ENCODE measurements around the gene NINJ2. TPM values are rescaled to one million over a fixed set of nuclear protein-coding genes. Genes with fewer than 3 reads are reported as not detected.

Gene NINJ2
- total RNA-seq, 1 experiment from 2014 or later = 0.24 TPM

DNA sequence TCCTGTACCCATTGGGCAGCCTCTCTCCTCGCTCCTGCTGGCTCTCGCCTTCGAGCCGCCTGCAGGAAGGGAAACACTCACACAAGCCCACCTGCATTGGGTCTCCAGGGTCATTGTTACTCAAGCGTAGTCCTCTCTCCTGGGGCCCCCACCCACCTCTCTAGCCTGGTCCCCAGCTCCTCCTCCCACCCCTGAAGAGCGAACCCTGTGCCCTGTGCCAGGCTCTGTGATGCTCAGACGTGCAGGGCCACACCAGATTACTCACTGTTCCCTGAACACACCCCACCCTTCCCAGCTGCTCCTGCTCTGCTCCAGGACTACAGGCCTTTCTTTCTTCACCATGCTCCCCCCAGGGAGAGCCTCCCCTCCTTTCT lies 88.1 kb downstream of the NINJ2 start:
- Histone ChIP-seq H2BK15ac (ENCODE audit: low read depth, low read length) (no peak overlapping the region), H3K4ac (ENCODE audit: low read depth, low read length) (no peak overlapping the region), H2BK12ac (ENCODE audit: insufficient read length, low read depth, low read length) (no peak overlapping the region), H3K23ac (ENCODE audit: insufficient read length, low read depth, low read length) (no peak overlapping the region), H3K18ac (ENCODE audit: insufficient read length, low read depth, low read length) (no peak overlapping the region), H3K4me2 (ENCODE audit: insufficient read depth, insufficient read length, low read length) (no peak overlapping the region), H3K27ac (ENCODE audit: insufficient read length, low read depth, low read length) (no peak overlapping the region), H3K9me3 (ENCODE audit: control insufficient read depth, low read depth, low read length) (no peaks in the 10 kb centered on the region), H3K27me3 (ENCODE audit: insufficient read depth, low read length) (no peaks in the 10 kb centered on the region), H3K9ac (ENCODE audit: extremely low read depth, insufficient read length, low read length) (no peak overlapping the region), H2AFZ (ENCODE audit: low read length) (no peak overlapping the region), H2AK5ac (ENCODE audit: insufficient read length, low read length) (no peak overlapping the region), H4K5ac (ENCODE audit: insufficient read length, low read depth, low read length) (no peak overlapping the region), H3K79me1 (ENCODE audit: insufficient read depth, low read depth, low read length, poor library complexity, severe bottlenecking) (no peaks in the 10 kb centered on the region), H2BK5ac (ENCODE audit: insufficient read length, low read length) (no peak overlapping the region), H3K4me1 (ENCODE audit: insufficient read depth, low read length) (peaks cover 2% of the 10 kb centered on the region; the same call in 1 of the 2 replicates), H3K23me2 (ENCODE audit: insufficient read length, low read depth, low read length, poor library complexity, severe bottlenecking) (peaks cover 10% of the 10 kb centered on the region), H3K56ac (ENCODE audit: insufficient read length, low read depth, low read length) (no peak overlapping the region), H3T11ph (ENCODE audit: low read length) (no peak overlapping the region), H4K8ac (replicated peaks; ENCODE audit: insufficient read length, low read depth, low read length) (no peak overlapping the region), H4K20me1 (ENCODE audit: control insufficient read depth, insufficient read depth, insufficient read length) (no peaks in the 10 kb centered on the region), H3K79me2 (ENCODE audit: insufficient read depth, low read length) (no peaks in the 10 kb centered on the region), H2BK120ac (ENCODE audit: low read depth, low read length, poor library complexity, severe bottlenecking) (no peak overlapping the region), H3K14ac (ENCODE audit: insufficient read depth, low read length) (no peak overlapping the region), H4K91ac (ENCODE audit: insufficient read length, low read depth, low read length) (no peak overlapping the region), H2BK20ac (ENCODE audit: low read depth, low read length, poor library complexity, severe bottlenecking) (no peak overlapping the region)
- H3K4me3 Mint-ChIP-seq = no peak overlapping the region
- H3K36me3 Mint-ChIP-seq (ENCODE audit: insufficient read depth in 1 of 3, low read depth in 3 of 3) = peaks cover 0 to 2% (median 0%) of the 10 kb centered on the region in 3 experiments; a peak in 3 of 7 replicates
- H3K27ac Mint-ChIP-seq = no peak overlapping the region; a peak in 1 of 7 replicates
- TF ChIP-seq, protein P1, sequence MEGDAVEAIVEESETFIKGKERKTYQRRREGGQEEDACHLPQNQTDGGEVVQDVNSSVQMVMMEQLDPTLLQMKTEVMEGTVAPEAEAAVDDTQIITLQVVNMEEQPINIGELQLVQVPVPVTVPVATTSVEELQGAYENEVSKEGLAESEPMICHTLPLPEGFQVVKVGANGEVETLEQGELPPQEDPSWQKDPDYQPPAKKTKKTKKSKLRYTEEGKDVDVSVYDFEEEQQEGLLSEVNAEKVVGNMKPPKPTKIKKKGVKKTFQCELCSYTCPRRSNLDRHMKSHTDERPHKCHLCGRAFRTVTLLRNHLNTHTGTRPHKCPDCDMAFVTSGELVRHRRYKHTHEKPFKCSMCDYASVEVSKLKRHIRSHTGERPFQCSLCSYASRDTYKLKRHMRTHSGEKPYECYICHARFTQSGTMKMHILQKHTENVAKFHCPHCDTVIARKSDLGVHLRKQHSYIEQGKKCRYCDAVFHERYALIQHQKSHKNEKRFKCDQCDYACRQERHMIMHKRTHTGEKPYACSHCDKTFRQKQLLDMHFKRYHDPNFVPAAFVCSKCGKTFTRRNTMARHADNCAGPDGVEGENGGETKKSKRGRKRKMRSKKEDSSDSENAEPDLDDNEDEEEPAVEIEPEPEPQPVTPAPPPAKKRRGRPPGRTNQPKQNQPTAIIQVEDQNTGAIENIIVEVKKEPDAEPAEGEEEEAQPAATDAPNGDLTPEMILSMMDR (conservative IDR thresholded peaks at IDR 0.05) = no peak
- DNase-seq = no peak
- peaks cover 2 to 6% of the 10 kb centered on the region in 2 experiments; a peak in 2 of 5 replicates for H3K9me3 Mint-ChIP-seq
- H3K27me3 Mint-ChIP-seq (ENCODE audit: low read depth) = peaks cover 13% of the 10 kb centered on the region
- peaks cover 36 to 40% of the 10 kb centered on the region in 2 experiments for H3K4me1 Mint-ChIP-seq
- no CpG with 5 or more reads among the region's 7 CpGs for WGBS (ENCODE audit: extremely low coverage, insufficient read length, low lambda C conversion rate)

All from H9 (cell line).